HepG2 (cell line): ENCODE measurements around the gene EP300.

ENCODE experiments used
- ATAD3A ChIP-seq: sonication (generic); formaldehyde crosslinking; IDR thresholded peaks from 2 replicates; pipeline ENCODE4 v1.4.0; 2020; ENCODE audit warnings: missing genetic modification reagents
- CEBPB ChIP-seq: IDR thresholded peaks from 2 replicates; pipeline ENCODE4 v1.6.1; 2011; ENCODE audit warnings: low read depth, low read length, improper control_type of control experiment, borderline replicate concordance
- FOXK2 ChIP-seq: fragments of 450-650 bp; IDR thresholded peaks from 2 replicates; pipeline ENCODE4 v1.6.1; 2016
- POLR2AphosphoS5 ChIP-seq: IDR thresholded peaks from 2 replicates; pipeline ENCODE4 v1.6.1; 2012; ENCODE audit warnings: low read depth, low read length
- ZNF12 ChIP-seq: sonication (generic); formaldehyde crosslinking; IDR thresholded peaks from 2 replicates; pipeline ENCODE4 v1.5.0; 2020; ENCODE audit warnings: missing genetic modification reagents
- ZNF567 ChIP-seq: sonication (generic); formaldehyde crosslinking; IDR thresholded peaks from 2 replicates; pipeline ENCODE4 v1.8.1; 2023; ENCODE audit warnings: mild to moderate bottlenecking, missing genetic modification reagents, borderline replicate concordance
- ZNF660 ChIP-seq: sonication (generic); formaldehyde crosslinking; IDR thresholded peaks from 2 replicates; pipeline ENCODE4 v1.5.1; 2020; ENCODE audit warnings: mild to moderate bottlenecking, low read depth, missing genetic modification reagents, borderline replicate concordance
- ZNF768 ChIP-seq: sonication (generic); formaldehyde crosslinking; IDR thresholded peaks from 2 replicates; pipeline ENCODE4 v1.4.0; 2020; ENCODE audit warnings: missing genetic modification reagents
- TF ChIP-seq, protein P1 (sequence below): sonication (generic); formaldehyde crosslinking; IDR thresholded peaks from 2 replicates; pipeline ENCODE4 v1.8.1; 2023; ENCODE audit warnings: mild to moderate bottlenecking, moderate library complexity, missing genetic modification reagents
- TF ChIP-seq, protein P2 (sequence below): IDR thresholded peaks from 2 replicates; pipeline ENCODE4 v1.6.1; 2016; ENCODE audit warnings: low read depth, missing genetic modification reagents, missing compliant biosample characterization
- TF ChIP-seq, protein P3 (sequence below): sonication (generic); formaldehyde crosslinking; IDR thresholded peaks from 2 replicates; pipeline ENCODE4 v1.5.0; 2020; ENCODE audit warnings: mild to moderate bottlenecking, missing genetic modification reagents, moderate library complexity
- TF ChIP-seq, protein P4 (sequence below): IDR thresholded peaks from 2 replicates; pipeline ENCODE4 v1.6.1; 2012; ENCODE audit warnings: inconsistent platforms

DNA sequence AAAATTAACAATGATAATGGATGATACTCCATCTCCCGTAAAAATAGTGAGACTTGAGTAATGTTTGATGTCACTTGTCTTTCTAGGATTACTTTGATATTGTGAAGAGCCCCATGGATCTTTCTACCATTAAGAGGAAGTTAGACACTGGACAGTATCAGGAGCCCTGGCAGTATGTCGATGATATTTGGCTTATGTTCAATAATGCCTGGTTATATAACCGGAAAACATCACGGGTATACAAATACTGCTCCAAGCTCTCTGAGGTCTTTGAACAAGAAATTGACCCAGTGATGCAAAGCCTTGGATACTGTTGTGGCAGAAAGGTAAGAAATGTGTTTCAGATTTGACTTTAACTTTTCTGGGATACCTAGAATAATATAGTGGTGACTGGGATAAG, 64.7 kb downstream of the EP300 start:
- TF ChIP-seq ZNF768 (CRISPR knock-in tag) (no peak), ATAD3A (no peak), FOXK2 (no peak), CEBPB (no peak), ZNF660 (no peak), ZNF567 (CRISPR knock-in tag) (no peak), ZNF12 (no peak), POLR2AphosphoS5 (no peak)
- TF ChIP-seq, protein P1, sequence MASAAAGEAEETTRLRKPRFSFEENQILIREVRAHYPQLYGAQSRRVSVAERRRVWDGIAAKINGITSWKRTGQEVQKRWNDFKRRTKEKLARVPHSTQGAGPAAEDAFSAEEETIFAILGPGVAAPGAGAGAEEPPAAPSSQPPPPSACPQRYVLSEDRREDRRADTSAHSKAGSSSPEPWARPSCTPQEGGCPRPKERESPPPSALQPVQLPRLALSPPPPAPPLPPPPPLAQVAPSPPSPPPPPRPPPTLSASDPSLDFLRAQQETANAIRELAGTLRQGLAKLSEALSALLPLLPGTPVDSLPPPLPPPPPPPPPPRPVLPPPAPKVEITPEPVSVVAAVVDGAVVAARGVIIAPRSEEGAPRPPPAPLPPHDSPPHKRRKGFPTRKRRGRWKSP (CRISPR knock-in tag), result no peak
- TF ChIP-seq, protein P2, sequence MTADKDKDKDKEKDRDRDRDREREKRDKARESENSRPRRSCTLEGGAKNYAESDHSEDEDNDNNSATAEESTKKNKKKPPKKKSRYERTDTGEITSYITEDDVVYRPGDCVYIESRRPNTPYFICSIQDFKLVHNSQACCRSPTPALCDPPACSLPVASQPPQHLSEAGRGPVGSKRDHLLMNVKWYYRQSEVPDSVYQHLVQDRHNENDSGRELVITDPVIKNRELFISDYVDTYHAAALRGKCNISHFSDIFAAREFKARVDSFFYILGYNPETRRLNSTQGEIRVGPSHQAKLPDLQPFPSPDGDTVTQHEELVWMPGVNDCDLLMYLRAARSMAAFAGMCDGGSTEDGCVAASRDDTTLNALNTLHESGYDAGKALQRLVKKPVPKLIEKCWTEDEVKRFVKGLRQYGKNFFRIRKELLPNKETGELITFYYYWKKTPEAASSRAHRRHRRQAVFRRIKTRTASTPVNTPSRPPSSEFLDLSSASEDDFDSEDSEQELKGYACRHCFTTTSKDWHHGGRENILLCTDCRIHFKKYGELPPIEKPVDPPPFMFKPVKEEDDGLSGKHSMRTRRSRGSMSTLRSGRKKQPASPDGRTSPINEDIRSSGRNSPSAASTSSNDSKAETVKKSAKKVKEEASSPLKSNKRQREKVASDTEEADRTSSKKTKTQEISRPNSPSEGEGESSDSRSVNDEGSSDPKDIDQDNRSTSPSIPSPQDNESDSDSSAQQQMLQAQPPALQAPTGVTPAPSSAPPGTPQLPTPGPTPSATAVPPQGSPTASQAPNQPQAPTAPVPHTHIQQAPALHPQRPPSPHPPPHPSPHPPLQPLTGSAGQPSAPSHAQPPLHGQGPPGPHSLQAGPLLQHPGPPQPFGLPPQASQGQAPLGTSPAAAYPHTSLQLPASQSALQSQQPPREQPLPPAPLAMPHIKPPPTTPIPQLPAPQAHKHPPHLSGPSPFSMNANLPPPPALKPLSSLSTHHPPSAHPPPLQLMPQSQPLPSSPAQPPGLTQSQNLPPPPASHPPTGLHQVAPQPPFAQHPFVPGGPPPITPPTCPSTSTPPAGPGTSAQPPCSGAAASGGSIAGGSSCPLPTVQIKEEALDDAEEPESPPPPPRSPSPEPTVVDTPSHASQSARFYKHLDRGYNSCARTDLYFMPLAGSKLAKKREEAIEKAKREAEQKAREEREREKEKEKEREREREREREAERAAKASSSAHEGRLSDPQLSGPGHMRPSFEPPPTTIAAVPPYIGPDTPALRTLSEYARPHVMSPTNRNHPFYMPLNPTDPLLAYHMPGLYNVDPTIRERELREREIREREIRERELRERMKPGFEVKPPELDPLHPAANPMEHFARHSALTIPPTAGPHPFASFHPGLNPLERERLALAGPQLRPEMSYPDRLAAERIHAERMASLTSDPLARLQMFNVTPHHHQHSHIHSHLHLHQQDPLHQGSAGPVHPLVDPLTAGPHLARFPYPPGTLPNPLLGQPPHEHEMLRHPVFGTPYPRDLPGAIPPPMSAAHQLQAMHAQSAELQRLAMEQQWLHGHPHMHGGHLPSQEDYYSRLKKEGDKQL (CRISPR knock-in tag), result no peak
- TF ChIP-seq, protein P3, sequence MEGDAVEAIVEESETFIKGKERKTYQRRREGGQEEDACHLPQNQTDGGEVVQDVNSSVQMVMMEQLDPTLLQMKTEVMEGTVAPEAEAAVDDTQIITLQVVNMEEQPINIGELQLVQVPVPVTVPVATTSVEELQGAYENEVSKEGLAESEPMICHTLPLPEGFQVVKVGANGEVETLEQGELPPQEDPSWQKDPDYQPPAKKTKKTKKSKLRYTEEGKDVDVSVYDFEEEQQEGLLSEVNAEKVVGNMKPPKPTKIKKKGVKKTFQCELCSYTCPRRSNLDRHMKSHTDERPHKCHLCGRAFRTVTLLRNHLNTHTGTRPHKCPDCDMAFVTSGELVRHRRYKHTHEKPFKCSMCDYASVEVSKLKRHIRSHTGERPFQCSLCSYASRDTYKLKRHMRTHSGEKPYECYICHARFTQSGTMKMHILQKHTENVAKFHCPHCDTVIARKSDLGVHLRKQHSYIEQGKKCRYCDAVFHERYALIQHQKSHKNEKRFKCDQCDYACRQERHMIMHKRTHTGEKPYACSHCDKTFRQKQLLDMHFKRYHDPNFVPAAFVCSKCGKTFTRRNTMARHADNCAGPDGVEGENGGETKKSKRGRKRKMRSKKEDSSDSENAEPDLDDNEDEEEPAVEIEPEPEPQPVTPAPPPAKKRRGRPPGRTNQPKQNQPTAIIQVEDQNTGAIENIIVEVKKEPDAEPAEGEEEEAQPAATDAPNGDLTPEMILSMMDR (CRISPR knock-in tag), result no peak
- TF ChIP-seq, protein P4, sequence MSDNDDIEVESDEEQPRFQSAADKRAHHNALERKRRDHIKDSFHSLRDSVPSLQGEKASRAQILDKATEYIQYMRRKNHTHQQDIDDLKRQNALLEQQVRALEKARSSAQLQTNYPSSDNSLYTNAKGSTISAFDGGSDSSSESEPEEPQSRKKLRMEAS, result no peak
